Thyroid gland (tissue), 4 donors: ENCODE data around the gene AGAP9.
"Not testable (repeated sequence)": the region's sequence is repeated elsewhere in the genome, so short reads cannot be mapped to it uniquely, and the experiment has no call there.

Experiments used
- CTCF ChIP-seq, 6 experiments: fragments of 200-600 bp in 3 of 6; fragments of 450-650 bp in 3 of 6; sonication (generic) in 3 of 6; IDR thresholded peaks; one replicate each; pipeline ENCODE4 v1.5.1; 2016 to 2019; ENCODE audit warnings: antibody characterized with exemption in 6 of 6, mild to moderate bottlenecking in 2 of 6, inconsistent platforms in 1 of 6, moderate library complexity in 1 of 6
- POLR2A ChIP-seq, 2 donors: fragments of 450-650 bp; IDR thresholded peaks; one replicate each; pipeline ENCODE4 v1.6.1; 2017; ENCODE audit warnings: antibody characterized with exemption in 2 of 2, mild to moderate bottlenecking in 2 of 2, moderate library complexity in 1 of 2

- not testable (repeated sequence) for TF ChIP-seq CTCF, POLR2A (IDR thresholded peaks at IDR 0.05)
Measured at GRCh38 chr10:47502313-47502712, 21.1 kb downstream of the AGAP9 start.
